SK-N-MC (cell line): ENCODE results near the gene CFAP77.

Experiments
- EZH2 ChIP-seq: fragments of 200-600 bp; sonication (generic); IDR thresholded peaks from one replicate; pipeline ENCODE4 v1.6.1; 2017; ENCODE audit warnings: antibody characterized with exemption
- FOXP2 ChIP-seq: optimal IDR thresholded peaks from 2 replicates; pipeline ENCODE3; 2011; ENCODE audit warnings: mild to moderate bottlenecking, moderate library complexity; ENCODE audit not compliant: insufficient read depth; ENCODE audit errors: extremely low read length, control extremely low read depth
- POLR2AphosphoS5 ChIP-seq: IDR thresholded peaks from 2 replicates; pipeline ENCODE4 v1.6.1; 2012; ENCODE audit warnings: mild to moderate bottlenecking, low read depth, low read length, borderline replicate concordance

DNA sequence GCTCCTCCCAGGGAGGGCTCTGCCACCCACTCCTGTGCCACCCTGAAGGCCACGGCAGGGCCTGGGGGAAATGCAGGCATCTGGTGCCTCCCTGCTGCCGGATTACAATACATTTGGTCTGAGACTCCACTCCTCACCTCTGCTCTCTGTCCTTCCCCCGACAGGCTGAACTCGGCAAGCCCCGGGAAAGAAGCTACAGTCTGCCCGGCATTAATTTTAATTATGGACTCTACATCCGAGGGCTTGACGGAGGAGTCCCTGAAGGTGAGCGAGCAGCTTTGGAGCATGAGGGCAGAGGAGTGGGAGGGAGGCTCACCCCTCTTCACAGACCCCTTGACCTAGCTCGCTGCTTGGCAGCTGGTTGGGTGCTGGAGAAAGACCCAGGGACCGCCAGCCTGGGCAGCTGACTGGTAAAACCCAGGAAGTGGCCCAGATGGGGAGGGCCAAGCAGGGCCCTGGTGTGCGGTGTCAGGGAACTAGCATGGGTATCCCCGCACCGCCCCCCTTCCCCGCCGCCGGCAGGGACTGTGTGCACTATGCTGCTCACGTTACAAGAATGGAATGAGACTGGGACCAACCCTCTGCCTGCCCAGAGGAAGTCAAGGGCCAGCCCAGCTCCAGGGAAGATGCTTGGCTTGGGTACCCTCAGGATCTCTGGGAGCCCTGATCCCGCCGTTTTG lies 88.7 kb downstream of the CFAP77 start:
- TF ChIP-seq POLR2AphosphoS5 (no peak), EZH2 (no peak), FOXP2 (no peak)
